Measurements from ENCODE around the gene CTRB2. TPM values are rescaled to one million over a fixed set of nuclear protein-coding genes. Genes with fewer than 3 reads are reported as not detected.

CTRB2 gene
- total RNA-seq (2014; rRNA removed; shearing (Covaris generic)) (not detected in 2 replicates), total RNA-seq (2022) (not detected in 2 replicates), Bru-seq, nascent RNA (not detected), BruChase-seq, experiment 1, labeled RNA remaining after a 6-hour chase (not detected), BruChase-seq, experiment 2, labeled RNA remaining after a 2-hour chase (not detected)
- long read RNA-seq, result 0 reads

GRCh38 chr16:75206749-75207451 is at the start of gene CTRB2:
CTRB2 (minus strand) TSS chr16:75207161; CDS start chr16:75207141, 20 bp downstream.
- H3K36me3 ChIP-seq (ENCODE audit: insufficient read depth, low read length), result no peaks in the 10 kb centered on the region
- TF ChIP-seq EZH2phosphoT487 (IDR thresholded peaks at IDR 0.05; ENCODE audit: borderline replicate concordance, low read depth, low read length), result no peak
- TF ChIP-seq, protein P1, sequence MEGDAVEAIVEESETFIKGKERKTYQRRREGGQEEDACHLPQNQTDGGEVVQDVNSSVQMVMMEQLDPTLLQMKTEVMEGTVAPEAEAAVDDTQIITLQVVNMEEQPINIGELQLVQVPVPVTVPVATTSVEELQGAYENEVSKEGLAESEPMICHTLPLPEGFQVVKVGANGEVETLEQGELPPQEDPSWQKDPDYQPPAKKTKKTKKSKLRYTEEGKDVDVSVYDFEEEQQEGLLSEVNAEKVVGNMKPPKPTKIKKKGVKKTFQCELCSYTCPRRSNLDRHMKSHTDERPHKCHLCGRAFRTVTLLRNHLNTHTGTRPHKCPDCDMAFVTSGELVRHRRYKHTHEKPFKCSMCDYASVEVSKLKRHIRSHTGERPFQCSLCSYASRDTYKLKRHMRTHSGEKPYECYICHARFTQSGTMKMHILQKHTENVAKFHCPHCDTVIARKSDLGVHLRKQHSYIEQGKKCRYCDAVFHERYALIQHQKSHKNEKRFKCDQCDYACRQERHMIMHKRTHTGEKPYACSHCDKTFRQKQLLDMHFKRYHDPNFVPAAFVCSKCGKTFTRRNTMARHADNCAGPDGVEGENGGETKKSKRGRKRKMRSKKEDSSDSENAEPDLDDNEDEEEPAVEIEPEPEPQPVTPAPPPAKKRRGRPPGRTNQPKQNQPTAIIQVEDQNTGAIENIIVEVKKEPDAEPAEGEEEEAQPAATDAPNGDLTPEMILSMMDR (conservative IDR thresholded peaks at IDR 0.05; ENCODE audit: low read length), result no peak
- no peak for DNase-seq (ENCODE audit: low spot score)
- H2AFZ ChIP-seq (ENCODE audit: low read length), result no peak within 1 kb of the TSS
- no peak within 1 kb of the TSS for H3K4me2 ChIP-seq (ENCODE audit: low read length)
- H3K9me2 ChIP-seq (ENCODE audit: insufficient read depth, low read length), result no peaks in the 10 kb centered on the region
- intact Hi-C loops (cut with micrococcal nuclease; ENCODE audit: unreplicated experiment), result no loop called here
- ChIA-PET POLR2A (interaction anchor here (0.6 kb wide), 1 partner anchor 568 kb away, joined by 3 read pairs; no protein-coding TSS in a partner anchor), CTCF (ENCODE audit: unreplicated experiment) (no interaction called here)
- no TSS peak for BruUV-seq (replicated peaks)
- no peak within 1 kb of the TSS for H3K4me3 ChIP-seq (ENCODE audit: low read depth, low read length, poor library complexity, severe bottlenecking)
- H3K27ac ChIP-seq (ENCODE audit: low read depth, low read length, poor library complexity, severe bottlenecking), result no peak within 1 kb of the TSS
- no peaks in the 10 kb centered on the region for H3K9me3 ChIP-seq (ENCODE audit: low read length)
- H3K4me1 ChIP-seq (ENCODE audit: insufficient read depth, low read length, poor library complexity, severe bottlenecking), result no peaks in the 10 kb centered on the region
- H3K79me2 ChIP-seq (ENCODE audit: insufficient read depth, low read depth, low read length), result no peaks in the 10 kb centered on the region
- no peaks in the 10 kb centered on the region for H4K20me1 ChIP-seq (ENCODE audit: insufficient read depth, low read length)

DNA sequence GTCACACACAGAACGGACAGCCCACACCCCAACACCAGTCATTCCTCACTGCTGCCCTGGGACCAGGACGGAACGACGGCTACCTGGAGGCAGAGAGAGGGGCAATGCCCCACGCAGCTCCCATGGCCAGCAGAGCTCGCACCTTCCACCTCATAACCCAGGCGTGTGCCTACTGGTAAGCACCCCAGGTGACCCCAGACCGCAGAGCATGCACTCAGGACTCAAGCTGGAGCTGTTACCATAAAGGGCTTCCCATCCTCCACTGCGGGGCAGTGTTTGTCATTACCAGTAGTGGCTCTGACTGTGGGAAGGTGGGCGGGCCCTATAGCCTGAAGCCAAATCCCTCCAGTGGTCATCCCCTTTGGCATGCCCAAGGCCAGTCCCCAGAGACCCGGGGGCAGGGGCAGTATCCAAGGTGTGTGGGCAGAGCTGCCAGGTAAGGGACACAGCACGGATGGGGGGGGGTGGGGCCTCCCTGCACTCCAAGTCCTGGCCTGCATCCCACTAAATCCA is 49.2 kb upstream of the CTRB2 start:
- POLR2A ChIA-PET, result no interaction called here
- no TSS peak for BruUV-seq (replicated peaks)
- H3K4me3 ChIP-seq (ENCODE audit: low read depth, low read length, poor library complexity, severe bottlenecking), result no peak overlapping the region
- no peaks in the 10 kb centered on the region for H3K9me2 ChIP-seq (ENCODE audit: insufficient read depth, low read length)
- H4K20me1 ChIP-seq (ENCODE audit: insufficient read depth, low read length), result no peaks in the 10 kb centered on the region
- TF ChIP-seq, protein P1 (conservative IDR thresholded peaks at IDR 0.05; ENCODE audit: low read length), result no peak
- TF ChIP-seq EZH2phosphoT487 (IDR thresholded peaks at IDR 0.05; ENCODE audit: borderline replicate concordance, low read depth, low read length), result no peak
- H3K36me3 ChIP-seq (ENCODE audit: insufficient read depth, low read length), result no peaks in the 10 kb centered on the region
- peaks cover 3% of the 10 kb centered on the region for H3K4me1 ChIP-seq (ENCODE audit: insufficient read depth, low read length, poor library complexity, severe bottlenecking)
- DNase-seq (ENCODE audit: low spot score), result no peak
- no peak overlapping the region for H2AFZ ChIP-seq (ENCODE audit: low read length)
- intact Hi-C loops (cut with micrococcal nuclease; ENCODE audit: unreplicated experiment), result no loop called here
- no peak overlapping the region for H3K4me2 ChIP-seq (ENCODE audit: low read length)
- no peaks in the 10 kb centered on the region for H3K9me3 ChIP-seq (ENCODE audit: low read length)
- no peaks in the 10 kb centered on the region for H3K79me2 ChIP-seq (ENCODE audit: insufficient read depth, low read depth, low read length)
- H3K27ac ChIP-seq (ENCODE audit: low read depth, low read length, poor library complexity, severe bottlenecking), result no peak overlapping the region
- CTCF ChIA-PET (ENCODE audit: unreplicated experiment), result no interaction called here

DNA sequence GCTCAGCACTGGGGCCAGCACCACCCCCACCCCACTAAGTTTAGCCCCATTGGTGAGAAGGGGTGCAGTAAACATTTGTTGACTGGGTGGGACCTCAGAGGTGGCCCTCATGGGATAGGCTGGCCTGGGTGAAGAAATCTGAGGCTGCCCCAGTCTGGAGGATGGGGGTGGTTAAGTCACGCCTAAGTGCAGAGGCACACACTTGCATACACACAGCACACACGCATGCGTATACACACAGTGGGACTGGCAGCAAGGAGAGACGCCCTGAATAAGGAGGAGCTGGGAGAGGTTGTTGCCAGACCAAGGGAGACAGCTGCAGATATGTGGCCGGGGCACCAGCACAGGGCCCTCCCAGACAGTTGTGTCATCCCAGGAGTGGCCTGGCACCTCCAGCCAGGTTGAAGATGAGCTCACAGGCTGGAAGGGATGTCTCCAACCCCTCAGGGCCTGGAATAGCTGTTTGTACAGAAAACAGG is 47.4 kb upstream of the CTRB2 start:
- H3K79me2 ChIP-seq (ENCODE audit: insufficient read depth, low read depth, low read length), result no peaks in the 10 kb centered on the region
- H3K9me3 ChIP-seq (ENCODE audit: low read length), result no peaks in the 10 kb centered on the region
- no peaks in the 10 kb centered on the region for H3K9me2 ChIP-seq (ENCODE audit: insufficient read depth, low read length)
- H3K4me2 ChIP-seq (ENCODE audit: low read length), result no peak overlapping the region
- ChIA-PET POLR2A (interaction anchor here (1.0 kb wide), 1 partner anchor 12 kb away, joined by 4 read pairs; no protein-coding TSS in a partner anchor), CTCF (ENCODE audit: unreplicated experiment) (no interaction called here)
- H3K27ac ChIP-seq (ENCODE audit: low read depth, low read length, poor library complexity, severe bottlenecking), result no peak overlapping the region
- H2AFZ ChIP-seq (ENCODE audit: low read length), result no peak overlapping the region
- TF ChIP-seq, protein P1 (conservative IDR thresholded peaks at IDR 0.05; ENCODE audit: low read length), result no peak
- TF ChIP-seq EZH2phosphoT487 (IDR thresholded peaks at IDR 0.05; ENCODE audit: borderline replicate concordance, low read depth, low read length), result no peak
- no peak overlapping the region for H3K4me3 ChIP-seq (ENCODE audit: low read depth, low read length, poor library complexity, severe bottlenecking)
- H3K4me1 ChIP-seq (ENCODE audit: insufficient read depth, low read length, poor library complexity, severe bottlenecking), result peaks cover 11% of the 10 kb centered on the region
- intact Hi-C loops (cut with micrococcal nuclease; ENCODE audit: unreplicated experiment), result no loop called here
- H4K20me1 ChIP-seq (ENCODE audit: insufficient read depth, low read length), result no peaks in the 10 kb centered on the region
- no TSS peak for BruUV-seq (replicated peaks)
- no peak for DNase-seq (ENCODE audit: low spot score)
- H3K36me3 ChIP-seq (ENCODE audit: insufficient read depth, low read length), result no peaks in the 10 kb centered on the region
